ENCODE data around the gene CALHM6.

DNA sequence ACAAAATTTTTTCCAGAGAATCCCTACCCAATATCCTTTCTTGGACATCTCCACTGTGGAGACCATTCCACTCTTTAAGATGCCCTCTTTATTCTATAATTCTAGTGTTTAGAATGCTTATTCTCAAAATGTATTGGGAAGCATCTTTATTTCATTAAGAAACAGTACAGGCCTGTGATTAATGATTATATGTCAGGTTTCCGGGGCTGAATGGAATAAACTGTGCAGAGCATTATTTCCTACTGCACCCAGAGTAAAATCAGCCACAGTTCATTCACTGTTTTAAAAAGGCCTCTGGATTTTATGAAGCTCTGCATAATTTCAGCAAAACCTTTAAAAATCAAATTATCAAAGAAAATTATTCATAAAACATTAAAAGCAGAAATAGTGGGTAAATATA, 47.8 kb upstream of the CALHM6 start:
- TF ChIP-seq, protein P1, sequence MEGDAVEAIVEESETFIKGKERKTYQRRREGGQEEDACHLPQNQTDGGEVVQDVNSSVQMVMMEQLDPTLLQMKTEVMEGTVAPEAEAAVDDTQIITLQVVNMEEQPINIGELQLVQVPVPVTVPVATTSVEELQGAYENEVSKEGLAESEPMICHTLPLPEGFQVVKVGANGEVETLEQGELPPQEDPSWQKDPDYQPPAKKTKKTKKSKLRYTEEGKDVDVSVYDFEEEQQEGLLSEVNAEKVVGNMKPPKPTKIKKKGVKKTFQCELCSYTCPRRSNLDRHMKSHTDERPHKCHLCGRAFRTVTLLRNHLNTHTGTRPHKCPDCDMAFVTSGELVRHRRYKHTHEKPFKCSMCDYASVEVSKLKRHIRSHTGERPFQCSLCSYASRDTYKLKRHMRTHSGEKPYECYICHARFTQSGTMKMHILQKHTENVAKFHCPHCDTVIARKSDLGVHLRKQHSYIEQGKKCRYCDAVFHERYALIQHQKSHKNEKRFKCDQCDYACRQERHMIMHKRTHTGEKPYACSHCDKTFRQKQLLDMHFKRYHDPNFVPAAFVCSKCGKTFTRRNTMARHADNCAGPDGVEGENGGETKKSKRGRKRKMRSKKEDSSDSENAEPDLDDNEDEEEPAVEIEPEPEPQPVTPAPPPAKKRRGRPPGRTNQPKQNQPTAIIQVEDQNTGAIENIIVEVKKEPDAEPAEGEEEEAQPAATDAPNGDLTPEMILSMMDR (IDR thresholded peaks at IDR 0.05; ENCODE audit: low read depth, low read length) = no peak
- no peak for TF ChIP-seq POLR2A (IDR thresholded peaks at IDR 0.05; ENCODE audit: extremely low read depth, insufficient read length)

All from NB4 (cell line).